Mammary epithelial cell (primary cell): ENCODE data around the gene PCAT7.

Experiments used
- CTCF ChIP-seq, 2 donors: IDR thresholded peaks in 1 of 2; conservative IDR thresholded peaks in 1 of 2; 2 replicates each; pipeline ENCODE4 v1.5.1; 2011 to 2012; ENCODE audit warnings: inconsistent platforms in 2 of 2, low read length in 2 of 2, mild to moderate bottlenecking in 2 of 2, control low read depth in 1 of 2, low read depth in 1 of 2; ENCODE audit not compliant: insufficient read depth in 1 of 2; ENCODE audit errors: extremely low read depth in 1 of 2
- EZH2 ChIP-seq: IDR thresholded peaks from 2 replicates; pipeline ENCODE4 v1.6.1; 2012; ENCODE audit warnings: low read length, inconsistent platforms, borderline replicate concordance

GRCh38 chr9:94567271-94567670 lies 12.4 kb downstream of the PCAT7 start:
- TF ChIP-seq EZH2 (no peak), CTCF (conservative IDR thresholded peaks at IDR 0.05 in 1 of 2, IDR thresholded peaks at IDR 0.05 in 1 of 2; ENCODE audit: extremely low read depth in 1 of 2, insufficient read depth in 1 of 2, low read depth in 1 of 2, low read length in 2 of 2) (no peak)
